AML-193 (cell line): Measurements from ENCODE around the gene PAPSS2.

Source experiments
- DNase-seq, 2 experiments: peaks; one replicate each; lab custom pipeline; 2025; lab: John Stamatoyannopoulos, UW

Gene PAPSS2

GRCh38 chr10:87790185-87790584 lies 130.5 kb downstream of the PAPSS2 start:
- no peak for DNase-seq

- DNase-seq = no peak
Observed at GRCh38 chr10:87794285-87794684, 134.6 kb downstream of the PAPSS2 start.
